Measurements from ENCODE around the gene GUCA1C. TPM values are rescaled to one million over a fixed set of nuclear protein-coding genes. Genes with fewer than 3 reads are reported as not detected.

GUCA1C gene
- total RNA-seq, 4 donors from 2014 or later: not detected

DNA sequence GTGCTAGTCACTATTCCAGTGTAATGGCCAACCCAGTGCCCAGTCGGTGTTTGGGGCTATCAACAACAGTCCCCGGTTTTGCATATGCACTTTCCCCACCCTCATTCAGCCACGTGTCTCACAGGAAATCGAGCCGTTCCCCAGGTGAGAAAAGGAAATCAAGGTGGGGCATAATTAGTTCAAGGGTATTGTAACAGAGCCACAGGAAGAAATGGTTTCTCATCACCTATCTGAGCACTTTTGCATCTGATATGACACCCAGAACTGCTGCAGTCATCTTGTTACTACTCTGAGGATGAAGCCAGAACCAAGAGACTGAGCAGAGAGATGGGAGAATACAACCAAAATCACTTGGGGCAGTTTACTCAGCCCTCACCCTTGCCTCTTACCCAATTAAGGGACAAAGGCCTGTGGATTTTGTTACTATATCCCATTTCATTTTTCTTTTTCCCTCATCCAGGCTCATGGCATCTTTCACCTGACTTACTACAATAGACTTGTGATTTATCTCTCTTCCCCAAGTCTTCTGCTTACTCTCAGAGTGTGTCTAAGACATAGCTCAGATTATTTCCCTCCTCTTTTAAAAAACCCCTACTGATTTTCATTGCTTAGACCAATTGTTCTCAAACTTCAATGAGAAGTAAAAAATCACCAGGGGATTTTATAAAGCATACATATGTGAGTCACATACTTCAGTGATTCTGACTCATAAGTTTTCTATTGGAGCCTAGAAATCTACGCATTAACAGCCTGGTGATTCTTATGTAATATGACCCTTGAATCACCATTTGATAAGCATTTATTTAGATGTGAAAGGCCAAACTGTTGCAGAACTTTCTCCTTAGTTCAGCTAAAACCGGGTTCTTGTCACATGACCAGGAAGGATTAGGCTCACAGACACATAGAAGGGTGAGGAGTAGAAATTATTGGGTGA, 90.5 kb downstream of the GUCA1C start:
- ATAC-seq (ENCODE audit: low FRiP score) (peak; percentile 68), DNase-seq (ENCODE audit: low spot score) (no peak)
- TF ChIP-seq CTCF (IDR thresholded peaks at IDR 0.05): no peak

GRCh38 chr3:108861401-108861800, 92.3 kb downstream of the GUCA1C start:
- DNase-seq (ENCODE audit: low spot score) (no peak), ATAC-seq (ENCODE audit: low FRiP score) (no peak)
- no peak for TF ChIP-seq CTCF (IDR thresholded peaks at IDR 0.05)

Other genes starting within 250 kb of the GUCA1C start
- not detected for gene RETNLB, start 196.5 kb downstream of the GUCA1C start, total RNA-seq
- gene TRAT1, start 131.1 kb downstream of the GUCA1C start, total RNA-seq: 1 to 10 TPM in 2 of 4 donors, under 1 TPM in 2; 0.84 to 2.7 (median 1.2) TPM
- gene MORC1, start 164.3 kb upstream of the GUCA1C start, total RNA-seq: under 1 TPM in 1 of 4 donors, not detected in 3; 0.09 TPM
- gene C3orf85, start 182.8 kb upstream of the GUCA1C start, total RNA-seq: not detected